ENCODE results near the gene EXOC6B.

- TF ChIP-seq CTCF (IDR thresholded peaks at IDR 0.05) = no peak
- no peak for TF ChIP-seq POLR2A (IDR thresholded peaks at IDR 0.05)
Measured at GRCh38 chr2:72689579-72690195, 136.1 kb downstream of the EXOC6B start.
